ENCODE measurements around the gene MED27. TPM values are rescaled to one million over a fixed set of nuclear protein-coding genes. Genes with fewer than 3 reads are reported as not detected.

The MED27 gene
- total RNA-seq, 1 donor from 2014 or later: 25.1 TPM

DNA sequence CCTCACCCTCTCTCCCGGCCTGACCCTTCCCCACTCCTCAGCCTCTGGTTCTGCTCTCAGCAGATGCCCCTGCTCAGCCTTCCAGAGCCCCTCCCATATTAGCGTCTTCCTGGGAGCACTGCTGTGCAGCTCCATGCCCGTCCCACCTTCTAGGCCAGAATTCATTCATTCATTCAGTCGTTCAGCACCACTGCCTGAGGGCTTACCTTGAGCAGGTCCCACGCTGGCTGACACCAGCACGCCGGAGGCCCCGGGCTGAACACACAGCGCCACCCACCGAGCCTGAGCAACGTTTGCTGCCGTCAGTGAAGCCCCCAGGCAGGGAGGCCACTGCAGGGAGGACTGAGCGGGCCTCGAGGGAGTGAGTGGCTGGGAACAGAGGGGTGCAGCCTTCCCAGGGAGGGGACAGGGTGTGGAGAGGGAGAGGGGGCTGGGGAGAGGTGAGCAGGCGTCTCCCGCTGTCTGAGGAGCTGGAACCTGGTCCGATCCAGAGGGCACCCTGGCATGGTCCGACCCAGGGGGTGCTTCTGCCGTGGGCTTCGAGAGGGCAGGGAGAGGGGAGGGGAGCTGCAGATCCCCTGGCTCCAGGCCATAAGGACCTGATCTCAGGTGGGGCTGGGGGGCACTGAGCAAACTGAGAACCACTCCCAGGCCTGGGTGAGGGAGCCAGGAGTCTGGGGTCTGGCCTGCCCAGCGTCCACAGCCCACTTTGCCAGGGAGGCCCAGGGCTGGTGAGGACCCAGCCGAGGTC is 241.0 kb downstream of the MED27 start:
- TF ChIP-seq, protein P1, sequence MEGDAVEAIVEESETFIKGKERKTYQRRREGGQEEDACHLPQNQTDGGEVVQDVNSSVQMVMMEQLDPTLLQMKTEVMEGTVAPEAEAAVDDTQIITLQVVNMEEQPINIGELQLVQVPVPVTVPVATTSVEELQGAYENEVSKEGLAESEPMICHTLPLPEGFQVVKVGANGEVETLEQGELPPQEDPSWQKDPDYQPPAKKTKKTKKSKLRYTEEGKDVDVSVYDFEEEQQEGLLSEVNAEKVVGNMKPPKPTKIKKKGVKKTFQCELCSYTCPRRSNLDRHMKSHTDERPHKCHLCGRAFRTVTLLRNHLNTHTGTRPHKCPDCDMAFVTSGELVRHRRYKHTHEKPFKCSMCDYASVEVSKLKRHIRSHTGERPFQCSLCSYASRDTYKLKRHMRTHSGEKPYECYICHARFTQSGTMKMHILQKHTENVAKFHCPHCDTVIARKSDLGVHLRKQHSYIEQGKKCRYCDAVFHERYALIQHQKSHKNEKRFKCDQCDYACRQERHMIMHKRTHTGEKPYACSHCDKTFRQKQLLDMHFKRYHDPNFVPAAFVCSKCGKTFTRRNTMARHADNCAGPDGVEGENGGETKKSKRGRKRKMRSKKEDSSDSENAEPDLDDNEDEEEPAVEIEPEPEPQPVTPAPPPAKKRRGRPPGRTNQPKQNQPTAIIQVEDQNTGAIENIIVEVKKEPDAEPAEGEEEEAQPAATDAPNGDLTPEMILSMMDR (IDR thresholded peaks at IDR 0.05; ENCODE audit: unreplicated experiment): no peak
- Mint-ChIP-seq H3K27me3 (peaks cover 10% of the 10 kb centered on the region), H3K4me1 (ENCODE audit: low read depth) (peaks cover 6% of the 10 kb centered on the region), H3K9me3 (ENCODE audit: low read depth) (no peaks in the 10 kb centered on the region), H3K4me3 (ENCODE audit: low read depth) (no peak overlapping the region), H3K27ac (no peak overlapping the region), H3K36me3 (ENCODE audit: insufficient read depth) (no peaks in the 10 kb centered on the region)
- DNase-seq (ENCODE audit: low spot score, unreplicated experiment): no peak

- no peaks in the 10 kb centered on the region for H3K36me3 Mint-ChIP-seq (ENCODE audit: insufficient read depth)
- H3K27me3 Mint-ChIP-seq: peaks cover 11% of the 10 kb centered on the region
- no peaks in the 10 kb centered on the region for H3K9me3 Mint-ChIP-seq (ENCODE audit: low read depth)
- TF ChIP-seq, protein P1 (IDR thresholded peaks at IDR 0.05; ENCODE audit: unreplicated experiment): no peak
- H3K4me1 Mint-ChIP-seq (ENCODE audit: low read depth): peaks cover 6% of the 10 kb centered on the region
- no peak for DNase-seq (ENCODE audit: low spot score, unreplicated experiment)
- no peak overlapping the region for H3K4me3 Mint-ChIP-seq (ENCODE audit: low read depth)
- H3K27ac Mint-ChIP-seq: no peak overlapping the region
These were observed 241.8 kb downstream of the MED27 start for GRCh38 chr9:131837836-131838235.

DNA sequence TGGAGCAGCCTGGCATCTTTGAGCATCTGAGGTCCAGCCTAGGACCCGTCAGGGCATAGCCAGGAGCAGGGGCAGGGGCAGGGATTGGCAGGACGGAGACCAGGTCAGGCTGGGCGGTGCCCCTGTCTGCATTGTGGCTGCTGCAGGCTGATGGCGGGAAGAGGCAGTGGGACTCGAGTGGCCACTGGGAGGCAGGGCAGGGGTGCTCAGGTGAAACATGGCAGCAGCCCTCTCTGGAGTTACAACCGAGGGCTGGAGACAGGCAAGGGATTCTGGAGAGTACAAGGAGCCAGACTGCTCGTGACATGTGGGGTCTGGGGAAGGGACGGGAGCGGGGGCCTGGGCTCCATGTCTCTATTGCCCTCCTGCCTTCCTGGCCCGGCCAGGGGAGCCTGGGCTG is 242.4 kb downstream of the MED27 start:
- peaks cover 6% of the 10 kb centered on the region for H3K4me1 Mint-ChIP-seq (ENCODE audit: low read depth)
- H3K4me3 Mint-ChIP-seq (ENCODE audit: low read depth): no peak overlapping the region
- H3K36me3 Mint-ChIP-seq (ENCODE audit: insufficient read depth): no peaks in the 10 kb centered on the region
- TF ChIP-seq, protein P1 (IDR thresholded peaks at IDR 0.05; ENCODE audit: unreplicated experiment): peak; percentile 39
- peaks cover 14% of the 10 kb centered on the region for H3K27me3 Mint-ChIP-seq
- no peak for DNase-seq (ENCODE audit: low spot score, unreplicated experiment)
- no peak overlapping the region for H3K27ac Mint-ChIP-seq
- H3K9me3 Mint-ChIP-seq (ENCODE audit: low read depth): no peaks in the 10 kb centered on the region

DNA sequence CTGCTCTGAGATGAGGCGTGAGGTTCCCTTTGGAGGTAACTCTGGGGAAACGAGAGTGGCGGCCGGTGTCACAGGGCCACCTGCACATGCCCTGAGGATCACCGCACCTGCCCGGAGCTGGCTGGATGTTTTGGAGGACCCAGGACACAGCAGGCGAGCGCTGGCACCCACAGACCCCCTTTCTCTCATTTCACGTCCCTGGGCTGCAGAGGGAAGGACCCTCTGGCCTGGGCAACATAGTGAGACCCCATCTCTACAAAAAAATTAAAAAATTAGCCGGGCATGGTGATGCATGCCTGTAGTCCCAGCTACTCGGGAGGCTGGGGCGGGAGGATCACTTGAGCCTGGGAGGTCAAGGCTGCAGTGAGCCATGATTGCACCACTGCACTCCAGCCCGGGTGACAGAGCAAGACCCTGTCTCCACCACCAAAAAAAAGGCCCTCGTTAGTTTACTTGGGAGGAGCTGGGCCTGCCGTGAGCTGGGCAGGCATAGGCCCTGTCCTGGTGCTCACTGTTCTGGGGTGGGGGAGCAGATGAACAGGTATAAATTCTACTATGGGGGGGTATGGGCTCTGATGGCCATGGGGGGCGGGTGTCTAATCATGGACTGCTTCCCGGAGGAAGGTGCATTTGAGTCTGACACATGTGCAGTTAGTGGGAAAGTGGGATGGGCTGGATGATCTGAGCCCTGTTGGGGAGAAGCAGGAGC is 242.9 kb downstream of the MED27 start:
- H3K9me3 Mint-ChIP-seq (ENCODE audit: low read depth): no peaks in the 10 kb centered on the region
- peaks cover 6% of the 10 kb centered on the region for H3K4me1 Mint-ChIP-seq (ENCODE audit: low read depth)
- no peaks in the 10 kb centered on the region for H3K36me3 Mint-ChIP-seq (ENCODE audit: insufficient read depth)
- peaks cover 14% of the 10 kb centered on the region for H3K27me3 Mint-ChIP-seq
- DNase-seq (ENCODE audit: low spot score, unreplicated experiment): no peak
- no peak overlapping the region for H3K4me3 Mint-ChIP-seq (ENCODE audit: low read depth)
- no peak overlapping the region for H3K27ac Mint-ChIP-seq
- TF ChIP-seq, protein P1 (IDR thresholded peaks at IDR 0.05; ENCODE audit: unreplicated experiment): no peak

GRCh38 chr9:131836021-131836420 is 243.6 kb downstream of the MED27 start:
- Mint-ChIP-seq H3K27me3 (peaks cover 14% of the 10 kb centered on the region), H3K9me3 (ENCODE audit: low read depth) (no peaks in the 10 kb centered on the region), H3K4me3 (ENCODE audit: low read depth) (no peak overlapping the region), H3K27ac (no peak overlapping the region), H3K36me3 (ENCODE audit: insufficient read depth) (no peaks in the 10 kb centered on the region), H3K4me1 (ENCODE audit: low read depth) (peaks cover 6% of the 10 kb centered on the region)
- TF ChIP-seq, protein P1 (IDR thresholded peaks at IDR 0.05; ENCODE audit: unreplicated experiment): no peak
- DNase-seq (ENCODE audit: low spot score, unreplicated experiment): no peak

All from progenitor cell of endocrine pancreas (in vitro differentiated cells).